D721Med (cell line): ENCODE results near the gene G3BP1.
A peak's percentile ranks its signal among the peaks of the same experiment; 100 is the strongest.
"Not testable (repeated sequence)": the region's sequence is repeated elsewhere in the genome, so short reads cannot be mapped to it uniquely, and the experiment has no call there.

Experiments
- DNase-seq: peaks from one replicate; pipeline ENCODE4 v3.0.0; 2011; ENCODE audit warnings: low spot score; ENCODE audit not compliant: insufficient read length
- FAIRE-seq: peaks from 2 replicates; lab custom pipeline; 2011; peaks lifted over from hg19 to GRCh38; lab: Jason Lieb, UNC
- TF ChIP-seq, protein P1 (sequence below): IDR thresholded peaks from 2 replicates; pipeline ENCODE4 v1.5.1; 2012; ENCODE audit warnings: mild to moderate bottlenecking, control low read depth; ENCODE audit not compliant: insufficient read depth; ENCODE audit errors: missing control alignments

The G3BP1 gene

GRCh38 chr5:151780348-151780747 is 8.6 kb downstream of the G3BP1 start:
- FAIRE-seq (no peak), DNase-seq (no peak)
- TF ChIP-seq, protein P1, sequence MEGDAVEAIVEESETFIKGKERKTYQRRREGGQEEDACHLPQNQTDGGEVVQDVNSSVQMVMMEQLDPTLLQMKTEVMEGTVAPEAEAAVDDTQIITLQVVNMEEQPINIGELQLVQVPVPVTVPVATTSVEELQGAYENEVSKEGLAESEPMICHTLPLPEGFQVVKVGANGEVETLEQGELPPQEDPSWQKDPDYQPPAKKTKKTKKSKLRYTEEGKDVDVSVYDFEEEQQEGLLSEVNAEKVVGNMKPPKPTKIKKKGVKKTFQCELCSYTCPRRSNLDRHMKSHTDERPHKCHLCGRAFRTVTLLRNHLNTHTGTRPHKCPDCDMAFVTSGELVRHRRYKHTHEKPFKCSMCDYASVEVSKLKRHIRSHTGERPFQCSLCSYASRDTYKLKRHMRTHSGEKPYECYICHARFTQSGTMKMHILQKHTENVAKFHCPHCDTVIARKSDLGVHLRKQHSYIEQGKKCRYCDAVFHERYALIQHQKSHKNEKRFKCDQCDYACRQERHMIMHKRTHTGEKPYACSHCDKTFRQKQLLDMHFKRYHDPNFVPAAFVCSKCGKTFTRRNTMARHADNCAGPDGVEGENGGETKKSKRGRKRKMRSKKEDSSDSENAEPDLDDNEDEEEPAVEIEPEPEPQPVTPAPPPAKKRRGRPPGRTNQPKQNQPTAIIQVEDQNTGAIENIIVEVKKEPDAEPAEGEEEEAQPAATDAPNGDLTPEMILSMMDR, result no peak

- FAIRE-seq (peak; percentile 25), DNase-seq (no peak)
- TF ChIP-seq, protein P1, result no peak
Measured at GRCh38 chr5:151781201-151781600, 9.4 kb downstream of the G3BP1 start.

- FAIRE-seq, DNase-seq: not testable (repeated sequence)
Measured at GRCh38 chr5:151783664-151784063, 11.9 kb downstream of the G3BP1 start.

- FAIRE-seq, result no peak
- TF ChIP-seq, protein P1, result no peak
- no peak for DNase-seq
Measured at GRCh38 chr5:151784141-151784540, 12.4 kb downstream of the G3BP1 start.

- TF ChIP-seq, protein P1, result no peak
- no peak for DNase-seq
- FAIRE-seq, result no peak
Measured at GRCh38 chr5:151786468-151786867, 14.7 kb downstream of the G3BP1 start.

DNA sequence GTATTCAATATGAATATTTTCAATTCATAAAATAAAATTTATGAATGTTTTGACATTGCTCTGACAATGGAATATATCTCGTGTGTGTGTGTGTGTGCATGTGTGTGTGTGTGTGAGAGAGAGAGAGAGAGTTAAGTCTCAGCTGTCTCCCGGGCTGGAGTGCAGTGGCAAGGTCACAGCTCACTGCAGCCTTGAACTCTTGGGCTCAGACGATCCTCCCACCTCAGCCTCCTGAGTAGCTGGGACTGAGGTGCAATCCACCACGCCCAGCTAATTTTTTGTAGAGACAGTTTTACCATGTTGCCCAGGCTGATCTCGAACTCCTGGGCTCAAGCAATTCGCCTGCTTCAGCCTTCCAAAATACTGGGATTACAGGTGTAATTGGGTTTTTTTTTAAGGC is 16.1 kb downstream of the G3BP1 start:
- FAIRE-seq (no peak), DNase-seq (no peak)
- TF ChIP-seq, protein P1, result no peak

DNA sequence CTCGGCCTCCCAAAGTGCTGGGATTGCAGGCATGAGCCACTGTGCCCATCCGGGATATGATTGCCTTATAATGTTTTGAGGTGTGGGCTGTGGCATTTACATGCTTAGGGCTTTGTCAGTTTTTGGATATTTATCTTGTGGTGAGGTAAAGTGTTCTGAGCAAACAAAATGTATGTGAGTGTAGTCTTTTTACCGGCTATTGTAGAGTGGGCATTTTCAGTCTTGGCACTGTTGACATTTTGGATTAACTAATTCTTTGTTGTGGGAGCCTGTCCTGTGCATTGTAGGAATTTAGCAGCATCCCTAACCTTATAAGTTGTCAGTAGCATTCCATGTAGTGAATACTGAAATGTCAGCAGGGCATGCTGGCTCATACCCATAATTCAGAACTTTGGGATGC is 21.6 kb downstream of the G3BP1 start:
- FAIRE-seq, result no peak

More for the DNA sequence above, 21.6 kb downstream of the G3BP1 start:
- DNase-seq, result no peak
- TF ChIP-seq, protein P1, result no peak
